HG02588 (cell line): ENCODE results near the gene GIPC3.

Experiments
- ATAC-seq: cut with Tn5 transposase; IDR thresholded peaks from one replicate; pipeline ENCODE4 v1.9.1; 2021; ENCODE audit warnings: mild to moderate bottlenecking, moderate library complexity; ENCODE audit not compliant: unreplicated experiment

The GIPC3 gene

DNA sequence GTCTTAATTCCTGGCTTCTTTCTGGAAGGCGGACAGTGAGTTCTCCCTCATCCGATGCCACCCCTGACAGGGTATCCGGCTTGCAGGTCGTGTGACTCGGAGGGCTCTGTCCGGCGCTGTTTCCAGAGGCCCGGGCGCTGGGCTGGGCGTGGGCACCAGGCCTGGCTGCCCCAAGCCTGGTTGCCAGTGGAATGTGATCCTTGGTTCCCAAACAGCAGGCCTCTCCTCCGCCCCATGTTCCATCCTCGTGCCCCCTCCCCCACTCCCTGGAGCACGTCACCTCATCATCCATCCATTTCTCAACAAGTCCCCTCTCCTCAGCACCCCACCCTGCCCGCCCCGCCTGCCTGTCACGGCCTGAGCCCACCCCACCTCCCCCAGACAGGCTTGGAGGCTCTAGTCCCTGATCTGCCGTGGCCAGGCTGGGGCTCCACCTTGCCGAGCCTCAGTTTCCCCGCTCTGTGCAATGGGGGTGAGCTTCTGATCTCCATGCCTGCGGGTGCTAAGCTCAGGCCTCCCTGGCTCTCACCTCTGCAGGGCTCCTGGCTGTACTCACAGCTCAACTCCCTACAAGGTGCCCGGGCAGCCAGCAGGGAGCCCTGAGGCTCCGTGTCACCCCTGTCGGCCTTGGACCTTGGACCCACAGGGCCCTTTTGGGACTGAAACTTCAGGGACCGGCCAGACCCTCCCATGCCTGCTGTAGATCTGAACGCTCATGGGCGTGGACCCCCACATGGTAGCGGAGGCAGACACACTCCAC, 19.1 kb downstream of the GIPC3 start:
- ATAC-seq: no peak

- ATAC-seq: no peak
Measured at GRCh38 chr19:3604987-3605343, 19.7 kb downstream of the GIPC3 start.

DNA sequence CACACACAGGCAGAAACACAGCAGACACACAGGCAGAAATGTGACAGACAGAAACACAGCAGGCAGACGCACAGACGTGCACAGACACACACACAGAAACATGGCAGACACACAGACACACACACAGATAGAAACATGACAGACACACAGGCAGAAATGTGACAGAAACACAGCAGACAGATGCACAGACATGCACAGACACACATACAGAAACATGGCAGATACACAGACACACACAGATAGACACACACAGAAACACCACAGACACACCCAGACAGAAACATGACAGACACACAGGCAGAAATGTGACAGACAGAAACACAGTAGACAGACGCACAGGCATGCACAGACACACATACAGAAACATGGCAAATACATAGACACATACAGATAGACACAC, 20.1 kb downstream of the GIPC3 start:
- no peak for ATAC-seq

DNA sequence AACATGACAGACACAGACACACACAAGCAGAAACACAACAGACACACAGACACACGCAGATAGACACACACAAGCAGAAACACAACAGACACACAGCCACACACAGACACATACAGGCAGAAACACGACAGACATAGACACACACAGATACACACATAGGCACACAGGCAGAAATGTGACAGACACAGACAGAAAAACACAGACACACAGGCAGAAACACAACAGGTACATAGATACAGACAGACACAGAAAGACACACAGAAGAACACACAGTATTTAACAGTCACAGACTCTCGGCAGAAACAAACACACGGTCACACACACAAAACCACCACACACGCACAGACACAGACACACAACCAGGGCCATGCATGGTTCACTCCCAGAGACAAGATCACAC, 20.5 kb downstream of the GIPC3 start:
- no peak for ATAC-seq

GRCh38 chr19:3606174-3606689, 21.0 kb downstream of the GIPC3 start:
- no peak for ATAC-seq

DNA sequence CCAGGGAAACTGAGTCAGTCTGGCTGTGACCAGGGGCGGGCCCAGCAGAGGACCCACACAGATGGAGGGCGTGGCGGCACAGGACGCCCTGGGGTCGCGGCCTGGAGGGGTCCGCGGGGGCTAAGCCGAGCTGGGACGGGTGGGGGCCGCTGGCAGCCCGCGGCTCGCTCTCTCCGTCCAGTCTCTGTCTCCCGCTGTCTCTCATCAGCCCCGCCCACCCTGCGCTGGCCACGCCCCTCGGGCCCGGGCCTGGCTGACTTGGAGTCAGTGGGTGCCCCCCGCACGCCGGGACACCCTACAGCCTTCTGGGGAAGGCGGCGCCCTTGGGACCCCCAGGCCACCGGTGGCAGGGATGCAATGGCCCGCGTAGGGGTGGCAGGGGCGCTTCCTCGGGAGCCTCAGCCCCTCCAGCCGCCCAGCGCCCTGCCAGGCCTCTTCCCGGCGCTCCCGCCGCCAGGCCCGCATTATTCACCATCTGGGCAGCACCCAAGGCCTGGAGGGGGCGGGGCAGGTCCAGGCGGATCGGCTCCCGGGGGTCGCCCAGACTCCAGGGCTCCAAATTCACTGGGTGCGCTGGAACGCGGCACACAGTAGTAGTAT, 21.5 kb downstream of the GIPC3 start, which contains the start of gene TBXA2R:
Gene TBXA2R, minus strand, starts transcription at position 186 of the 600 bp plus-strand sequence. CDS start 6,241 bp downstream, outside the sequence.
- ATAC-seq: no peak

DNA sequence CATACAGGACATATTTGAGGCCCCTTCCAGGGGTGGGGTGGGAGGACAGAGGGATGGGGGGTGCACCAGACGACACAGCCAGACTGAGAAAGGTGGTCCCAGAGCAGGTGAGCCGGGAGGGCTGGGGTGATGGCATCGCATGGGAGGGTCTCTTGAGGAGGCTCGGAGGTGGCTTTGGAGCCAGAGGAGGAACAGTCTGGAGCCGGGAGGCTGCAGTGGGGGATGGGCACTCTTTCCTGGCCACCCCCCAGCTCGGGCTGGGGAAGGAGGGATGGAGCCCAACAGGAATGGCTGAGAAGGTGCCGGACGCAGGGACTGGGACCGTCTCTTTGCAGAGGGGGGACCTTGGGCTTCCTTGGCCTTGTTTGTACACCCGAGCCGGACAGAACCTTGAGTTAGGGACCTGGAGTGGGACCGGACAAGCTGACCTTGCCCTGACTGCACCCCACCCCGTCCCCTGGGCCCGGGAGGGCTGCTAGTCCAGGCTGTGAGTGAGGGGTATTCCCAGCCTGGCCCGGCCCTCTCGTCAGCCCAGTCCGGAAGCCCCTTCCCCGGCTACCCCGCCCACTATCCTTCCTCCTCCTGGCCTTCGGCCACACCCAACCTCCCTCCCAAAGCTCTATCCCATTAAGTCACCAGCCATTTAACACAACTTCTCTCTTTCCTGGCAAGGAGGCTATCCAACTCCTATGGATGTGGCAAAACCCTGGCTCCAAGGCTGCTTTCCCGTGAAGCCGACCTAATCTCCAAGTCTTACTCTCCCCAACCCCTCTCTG, 22.2 kb downstream of the GIPC3 start:
- no peak for ATAC-seq

DNA sequence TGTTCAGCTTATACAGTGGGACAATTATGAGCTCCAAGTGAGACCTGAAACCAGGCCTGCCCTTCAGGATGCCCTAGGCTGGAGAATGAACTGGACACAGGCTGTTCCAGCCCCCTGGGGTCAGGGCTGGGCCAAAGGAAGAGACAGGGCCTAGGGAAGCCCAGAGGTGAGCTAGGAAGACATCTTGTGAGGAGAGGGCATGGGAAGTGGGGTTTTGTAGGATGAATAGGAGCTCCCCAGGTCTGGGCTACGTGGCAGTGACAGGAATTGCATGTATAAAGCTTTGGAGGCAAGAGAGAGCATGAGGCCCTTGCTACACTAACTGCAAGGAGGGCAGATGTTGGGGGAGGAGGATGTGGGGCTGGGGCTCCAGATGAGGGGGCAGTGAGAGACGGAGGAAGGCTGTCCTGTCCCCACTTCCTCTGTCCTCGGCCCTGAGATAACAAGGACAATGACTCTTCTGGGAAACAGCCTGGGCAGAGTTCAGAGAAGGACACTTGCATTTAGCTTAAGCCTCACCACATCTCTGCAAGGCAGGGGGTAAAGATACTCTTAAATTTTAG, 22.9 kb downstream of the GIPC3 start:
- ATAC-seq: no peak

- ATAC-seq: no peak
Measured at GRCh38 chr19:3608750-3609322, 23.6 kb downstream of the GIPC3 start.

DNA sequence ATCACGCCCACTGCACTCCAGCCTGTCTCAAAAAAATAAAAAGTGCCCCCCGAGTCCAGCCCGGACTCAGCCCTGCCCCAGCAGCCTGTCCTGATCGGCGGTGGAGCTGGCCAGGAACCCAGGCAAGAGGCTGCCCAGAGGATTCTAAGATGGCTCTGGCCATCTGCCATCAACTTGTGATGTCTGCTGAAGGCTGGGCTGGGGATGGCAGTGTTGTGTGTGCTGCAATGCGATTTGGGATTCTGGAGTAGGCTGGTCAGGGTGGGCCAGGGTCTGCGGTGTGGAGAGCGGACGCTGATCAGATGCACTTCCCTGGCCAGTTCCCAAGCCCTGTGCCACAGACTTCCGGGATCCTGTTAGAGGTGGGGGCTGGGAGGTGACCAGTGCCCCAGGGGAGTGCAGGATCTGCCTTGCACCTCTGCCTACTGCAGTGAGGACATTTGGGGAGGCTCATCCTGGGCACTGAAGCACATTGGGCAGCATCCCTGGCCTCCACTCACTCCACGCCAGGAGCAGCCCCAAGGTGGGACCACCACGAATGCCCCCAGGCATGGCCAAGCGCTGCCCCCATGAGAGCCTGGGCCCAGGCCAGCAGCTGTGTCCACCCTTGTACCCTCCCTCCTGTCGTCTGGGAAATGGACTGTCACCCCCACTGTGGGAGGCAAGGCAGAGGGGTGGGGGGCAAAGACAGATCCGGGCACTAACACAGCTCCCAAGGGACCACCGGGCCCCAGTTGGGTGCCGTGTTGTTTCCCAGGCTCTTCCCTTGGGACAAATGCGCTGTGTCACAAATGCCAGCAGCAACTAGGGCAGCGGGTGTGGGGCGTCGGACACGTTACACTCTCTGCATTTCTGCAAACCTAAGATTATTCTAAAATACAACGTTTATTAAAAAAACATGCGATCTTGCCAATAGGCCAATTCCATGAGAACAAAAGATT, 24.8 kb downstream of the GIPC3 start:
- no peak for ATAC-seq

GRCh38 chr19:3610745-3611717, 25.8 kb downstream of the GIPC3 start:
- no peak for ATAC-seq

- ATAC-seq: no peak
Measured at GRCh38 chr19:3611841-3612240, 26.6 kb downstream of the GIPC3 start.

- ATAC-seq: no peak
Measured at GRCh38 chr19:3612330-3612729, 27.1 kb downstream of the GIPC3 start.

GRCh38 chr19:3612901-3613741, 27.8 kb downstream of the GIPC3 start:
- no peak for ATAC-seq

DNA sequence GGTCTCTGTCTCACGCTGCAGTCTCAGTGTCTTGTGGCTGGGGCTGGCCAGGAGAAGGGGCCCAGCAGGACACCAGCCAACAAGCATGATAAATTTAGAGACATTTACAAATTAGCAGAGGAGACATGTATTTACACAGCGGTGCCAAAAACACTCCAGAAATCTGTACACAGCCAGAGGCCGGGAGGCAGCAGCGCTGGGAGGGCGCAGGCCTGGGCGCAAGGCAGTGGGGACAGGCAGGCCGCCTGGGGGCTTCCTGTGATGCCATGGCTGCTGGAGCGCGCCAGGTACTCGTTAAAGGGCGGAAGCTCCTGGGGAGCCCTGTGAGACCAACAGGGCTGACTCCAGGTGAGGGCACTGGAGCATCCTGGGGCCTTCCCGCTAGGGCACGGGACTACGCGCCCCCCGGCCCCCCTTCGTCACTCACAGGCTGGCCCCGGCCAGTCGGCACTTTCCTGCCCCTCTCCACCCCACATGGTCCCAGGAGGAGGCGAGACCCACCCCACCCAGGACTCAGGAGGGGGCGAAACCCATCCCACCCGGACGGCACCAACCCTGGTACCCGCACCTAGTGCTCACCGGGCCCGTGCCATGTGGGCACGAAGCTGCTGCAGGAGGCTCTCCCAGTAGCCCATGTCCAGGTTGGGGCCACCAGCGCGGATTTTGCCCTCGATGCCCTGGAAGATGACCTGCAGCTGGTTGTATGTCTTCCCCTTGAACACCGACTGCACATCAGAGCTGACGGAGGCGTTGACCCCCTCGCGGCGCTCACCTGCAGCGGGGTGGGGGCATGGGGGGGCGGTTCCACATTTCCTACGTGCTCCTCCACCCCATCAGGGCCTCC, 28.8 kb downstream of the GIPC3 start:
- ATAC-seq: no peak

DNA sequence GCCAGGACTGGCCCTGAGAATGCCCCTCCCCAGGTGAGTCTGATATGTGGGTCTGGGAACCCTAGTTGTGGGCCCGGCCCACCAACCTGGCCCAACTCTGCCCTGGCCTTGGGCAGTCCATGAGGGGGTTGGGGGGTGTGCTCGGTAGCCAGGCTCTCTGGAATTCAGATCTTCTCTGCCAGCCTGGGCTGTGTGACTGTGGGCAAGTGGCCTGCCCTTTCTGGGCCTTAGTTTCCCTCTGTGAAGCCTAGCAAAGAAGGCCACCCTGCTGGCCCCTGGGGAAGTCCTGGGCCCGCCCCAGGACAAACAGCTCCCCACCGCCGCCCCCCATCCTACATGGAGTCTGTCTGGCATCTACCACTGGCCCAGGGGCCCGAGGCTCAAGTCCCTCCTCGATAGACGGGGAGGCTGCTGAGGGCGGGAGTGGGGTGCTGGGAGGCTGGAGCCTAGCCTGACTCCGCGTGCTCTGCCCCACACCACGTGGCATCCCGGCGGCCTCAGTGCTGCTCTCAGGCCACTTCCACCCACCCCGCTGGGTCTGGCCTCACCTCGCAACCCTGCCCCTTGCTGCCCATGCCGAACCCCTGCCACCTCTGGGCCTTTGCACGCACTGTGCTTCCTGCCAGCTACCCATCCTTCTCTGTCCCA, 29.7 kb downstream of the GIPC3 start:
- no peak for ATAC-seq
